HEK293 (cell line): ENCODE data around the gene MAB21L3.

Experiments used
- CTCF ChIA-PET: fragments of 350-600 bp; formaldehyde crosslinking; extraction: SDS; loops from one replicate; lab custom pipeline; 2021; ENCODE audit warnings: antibody characterized with exemption; lab: Yijun Ruan, JAX
- POLR2A ChIA-PET: fragments of 300-600 bp; formaldehyde crosslinking; extraction: SDS; loops from one replicate; lab custom pipeline; 2020; ENCODE audit warnings: antibody characterized with exemption, inconsistent platforms; lab: Yijun Ruan, JAX
- H3K27ac ChIP-seq: fragments of 200-500 bp; sonication (Bioruptor generic); 2 replicates; pipeline ENCODE4 v1.5.1; 2014; ENCODE audit warnings: low read depth, low read length, control low read depth, inconsistent platforms; ENCODE audit errors: extremely low read depth
- H3K36me3 ChIP-seq, 2 experiments: fragments of 200-500 bp in 1 of 2; sonication (Bioruptor generic) in 1 of 2; 1 replicate in 1 of 2; 2 replicates in 1 of 2; pipeline ENCODE4 v1.5.1; 2014 to 2017; ENCODE audit warnings: inconsistent platforms in 2 of 2, low read length in 2 of 2; ENCODE audit not compliant: control insufficient read depth in 2 of 2, insufficient read depth in 1 of 2
- H3K4me1 ChIP-seq: fragments of 200-500 bp; sonication (Bioruptor generic); 2 replicates; pipeline ENCODE4 v1.5.1; 2014; ENCODE audit warnings: mild to moderate bottlenecking, low read length, inconsistent platforms; ENCODE audit not compliant: control insufficient read depth, insufficient read depth
- H3K4me3 ChIP-seq: 2 replicates; pipeline ENCODE4 v1.5.1; 2011; ENCODE audit warnings: low read depth, mild to moderate bottlenecking, control low read depth, low read length, moderate library complexity
- H3K9me3 ChIP-seq: fragments of 200-500 bp; sonication (Bioruptor generic); 2 replicates; pipeline ENCODE4 v1.5.1; 2014; ENCODE audit warnings: low read depth, low read length, inconsistent platforms; ENCODE audit not compliant: control insufficient read depth, insufficient read depth
- FEZF1 ChIP-seq: fragments of 450-650 bp; formaldehyde crosslinking; IDR thresholded peaks from 2 replicates; pipeline ENCODE4 v1.5.1; 2016; ENCODE audit warnings: missing biosample characterization, missing genetic modification characterization
- KLF9 ChIP-seq: fragments of 450-650 bp; formaldehyde crosslinking; IDR thresholded peaks from 2 replicates; pipeline ENCODE4 v1.5.1; 2016; ENCODE audit warnings: missing biosample characterization, missing genetic modification characterization, low read depth
- SALL2 ChIP-seq: fragments of 450-650 bp; formaldehyde crosslinking; IDR thresholded peaks from 2 replicates; pipeline ENCODE4 v1.5.0; 2017; ENCODE audit warnings: missing biosample characterization, mild to moderate bottlenecking, missing genetic modification characterization, borderline replicate concordance
- SCRT1 ChIP-seq: fragments of 450-650 bp; formaldehyde crosslinking; IDR thresholded peaks from 2 replicates; pipeline ENCODE4 v1.5.1; 2016; ENCODE audit warnings: missing biosample characterization, missing genetic modification characterization, borderline replicate concordance
- TRIM28 ChIP-seq: IDR thresholded peaks from 2 replicates; pipeline ENCODE4 v1.6.1; 2011; ENCODE audit warnings: low read length, control low read depth, borderline replicate concordance
- WT1 ChIP-seq: fragments of 450-650 bp; formaldehyde crosslinking; IDR thresholded peaks from 2 replicates; pipeline ENCODE4 v1.5.1; 2016; ENCODE audit warnings: missing biosample characterization, missing genetic modification characterization
- ZBTB48 ChIP-seq: fragments of 450-650 bp; formaldehyde crosslinking; IDR thresholded peaks from 2 replicates; pipeline ENCODE4 v1.5.1; 2016; ENCODE audit warnings: missing biosample characterization, missing genetic modification characterization
- ZBTB7A ChIP-seq: fragments of 450-650 bp; formaldehyde crosslinking; IDR thresholded peaks from 2 replicates; pipeline ENCODE4 v1.5.1; 2016; ENCODE audit warnings: low read depth, missing biosample characterization, missing genetic modification characterization
- ZBTB8A ChIP-seq: fragments of 450-650 bp; formaldehyde crosslinking; IDR thresholded peaks from 2 replicates; pipeline ENCODE4 v1.5.1; 2016; ENCODE audit warnings: missing biosample characterization, missing genetic modification characterization
- ZFP37 ChIP-seq: fragments of 450-650 bp; formaldehyde crosslinking; IDR thresholded peaks from 2 replicates; pipeline ENCODE4 v1.5.1; 2016; ENCODE audit warnings: missing biosample characterization, missing genetic modification characterization
- ZFP41 ChIP-seq: fragments of 450-650 bp; formaldehyde crosslinking; IDR thresholded peaks from 2 replicates; pipeline ENCODE4 v1.5.1; 2016; ENCODE audit warnings: missing biosample characterization, missing genetic modification characterization, borderline replicate concordance
- ZIC2 ChIP-seq: fragments of 450-650 bp; formaldehyde crosslinking; IDR thresholded peaks from 2 replicates; pipeline ENCODE4 v1.5.1; 2016; ENCODE audit warnings: missing biosample characterization, missing genetic modification characterization
- ZNF133 ChIP-seq: fragments of 450-650 bp; formaldehyde crosslinking; IDR thresholded peaks from 2 replicates; pipeline ENCODE4 v1.5.1; 2016; ENCODE audit warnings: missing biosample characterization, missing genetic modification characterization
- ZNF341 ChIP-seq: fragments of 450-650 bp; formaldehyde crosslinking; IDR thresholded peaks from 2 replicates; pipeline ENCODE4; 2016; ENCODE audit warnings: low read depth, missing biosample characterization, missing genetic modification characterization
- ZNF37A ChIP-seq: fragments of 450-650 bp; IDR thresholded peaks from 2 replicates; pipeline ENCODE4 v1.5.1; 2018; ENCODE audit warnings: missing biosample characterization, missing genetic modification characterization
- ZNF391 ChIP-seq: fragments of 450-650 bp; formaldehyde crosslinking; IDR thresholded peaks from 2 replicates; pipeline ENCODE4 v1.5.1; 2016; ENCODE audit warnings: low read depth, missing biosample characterization, missing genetic modification characterization, borderline replicate concordance
- ZNF530 ChIP-seq: fragments of 450-650 bp; formaldehyde crosslinking; IDR thresholded peaks from 2 replicates; pipeline ENCODE4 v1.5.1; 2016; ENCODE audit warnings: low read depth, missing biosample characterization, missing genetic modification characterization
- ZNF585B ChIP-seq: fragments of 450-650 bp; formaldehyde crosslinking; IDR thresholded peaks from 2 replicates; pipeline ENCODE4 v1.5.1; 2016; ENCODE audit warnings: missing biosample characterization, missing genetic modification characterization
- ZNF660 ChIP-seq: fragments of 450-650 bp; IDR thresholded peaks from 2 replicates; pipeline ENCODE4 v1.5.1; 2018; ENCODE audit warnings: missing biosample characterization, mild to moderate bottlenecking, missing genetic modification characterization
- ZSCAN16 ChIP-seq: fragments of 450-650 bp; formaldehyde crosslinking; IDR thresholded peaks from 2 replicates; pipeline ENCODE4 v1.5.1; 2016; ENCODE audit warnings: missing biosample characterization, missing genetic modification characterization
- TF ChIP-seq, protein P1 (sequence below): fragments of 450-650 bp; formaldehyde crosslinking; conservative IDR thresholded peaks from 2 replicates; pipeline ENCODE4 v1.5.1; 2016; ENCODE audit warnings: low read depth, missing biosample characterization, missing genetic modification characterization
- TF ChIP-seq, protein P2 (sequence below): fragments of 450-650 bp; formaldehyde crosslinking; IDR thresholded peaks from 2 replicates; pipeline ENCODE4 v1.5.1; 2016; ENCODE audit warnings: missing biosample characterization, missing genetic modification characterization
- TF ChIP-seq, protein P3 (sequence below): fragments of 450-650 bp; formaldehyde crosslinking; IDR thresholded peaks from 2 replicates; pipeline ENCODE4 v1.5.1; 2016; ENCODE audit warnings: missing biosample characterization, missing genetic modification characterization
- TF ChIP-seq, protein P4 (sequence below): fragments of 450-650 bp; IDR thresholded peaks from 2 replicates; pipeline ENCODE4 v1.5.1; 2018; ENCODE audit warnings: missing biosample characterization, mild to moderate bottlenecking, missing genetic modification characterization
- TF ChIP-seq, protein P5 (sequence below): fragments of 450-650 bp; formaldehyde crosslinking; IDR thresholded peaks from 2 replicates; pipeline ENCODE4 v1.5.1; 2017; ENCODE audit warnings: missing biosample characterization, missing genetic modification characterization

MAB21L3 gene

DNA sequence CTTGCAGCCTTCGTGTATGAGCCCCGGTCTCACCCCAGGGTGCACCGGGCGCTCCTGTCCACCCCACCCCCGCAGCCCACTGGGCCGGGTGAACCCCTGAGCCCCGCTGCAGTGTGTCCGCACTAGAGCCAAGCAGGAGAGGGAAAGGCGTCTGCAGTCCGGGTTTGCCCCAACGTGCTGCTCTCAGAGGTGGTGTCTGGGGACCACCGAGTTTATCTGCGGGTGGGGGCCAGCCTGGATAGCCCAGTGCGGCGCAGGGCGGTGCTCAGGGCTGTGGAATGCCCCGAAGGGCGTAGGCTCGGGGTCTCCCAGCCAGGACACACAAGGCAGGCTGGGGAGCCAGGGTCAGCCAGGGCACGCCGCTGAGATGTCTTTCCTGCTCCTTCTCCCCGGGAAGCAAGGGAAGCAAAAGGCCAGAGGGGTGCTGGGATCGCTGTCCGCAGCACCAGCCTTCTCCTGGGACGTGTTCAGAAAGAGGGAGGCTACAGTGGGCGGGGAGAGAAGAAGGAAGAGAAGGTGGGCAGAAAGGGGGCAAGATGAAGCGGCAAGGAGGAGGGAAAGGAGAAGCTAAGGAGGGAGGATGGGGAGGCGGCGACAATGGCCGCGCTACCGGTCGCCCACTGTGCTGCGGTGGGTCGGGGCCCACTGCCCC, 56.6 kb downstream of the MAB21L3 start (continued):
- peak; percentile 43; the same call in 1 of the 2 replicates for TF ChIP-seq ZIC2
- TF ChIP-seq FEZF1 (tag by site-specific recombination) = no peak
- no peak for TF ChIP-seq KLF9 (tag by site-specific recombination)
- no peak for TF ChIP-seq ZBTB7A
- TF ChIP-seq, protein P1, sequence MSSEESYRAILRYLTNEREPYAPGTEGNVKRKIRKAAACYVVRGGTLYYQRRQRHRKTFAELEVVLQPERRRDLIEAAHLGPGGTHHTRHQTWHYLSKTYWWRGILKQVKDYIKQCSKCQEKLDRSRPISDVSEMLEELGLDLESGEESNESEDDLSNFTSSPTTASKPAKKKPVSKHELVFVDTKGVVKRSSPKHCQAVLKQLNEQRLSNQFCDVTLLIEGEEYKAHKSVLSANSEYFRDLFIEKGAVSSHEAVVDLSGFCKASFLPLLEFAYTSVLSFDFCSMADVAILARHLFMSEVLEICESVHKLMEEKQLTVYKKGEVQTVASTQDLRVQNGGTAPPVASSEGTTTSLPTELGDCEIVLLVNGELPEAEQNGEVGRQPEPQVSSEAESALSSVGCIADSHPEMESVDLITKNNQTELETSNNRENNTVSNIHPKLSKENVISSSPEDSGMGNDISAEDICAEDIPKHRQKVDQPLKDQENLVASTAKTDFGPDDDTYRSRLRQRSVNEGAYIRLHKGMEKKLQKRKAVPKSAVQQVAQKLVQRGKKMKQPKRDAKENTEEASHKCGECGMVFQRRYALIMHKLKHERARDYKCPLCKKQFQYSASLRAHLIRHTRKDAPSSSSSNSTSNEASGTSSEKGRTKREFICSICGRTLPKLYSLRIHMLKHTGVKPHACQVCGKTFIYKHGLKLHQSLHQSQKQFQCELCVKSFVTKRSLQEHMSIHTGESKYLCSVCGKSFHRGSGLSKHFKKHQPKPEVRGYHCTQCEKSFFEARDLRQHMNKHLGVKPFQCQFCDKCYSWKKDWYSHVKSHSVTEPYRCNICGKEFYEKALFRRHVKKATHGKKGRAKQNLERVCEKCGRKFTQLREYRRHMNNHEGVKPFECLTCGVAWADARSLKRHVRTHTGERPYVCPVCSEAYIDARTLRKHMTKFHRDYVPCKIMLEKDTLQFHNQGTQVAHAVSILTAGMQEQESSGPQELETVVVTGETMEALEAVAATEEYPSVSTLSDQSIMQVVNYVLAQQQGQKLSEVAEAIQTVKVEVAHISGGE (tag by site-specific recombination) = no peak
- no peak for TF ChIP-seq ZBTB48
- TF ChIP-seq SCRT1 (tag by site-specific recombination) = no peak
- TF ChIP-seq ZFP41 (tag by site-specific recombination) = no peak
- TF ChIP-seq, protein P2, sequence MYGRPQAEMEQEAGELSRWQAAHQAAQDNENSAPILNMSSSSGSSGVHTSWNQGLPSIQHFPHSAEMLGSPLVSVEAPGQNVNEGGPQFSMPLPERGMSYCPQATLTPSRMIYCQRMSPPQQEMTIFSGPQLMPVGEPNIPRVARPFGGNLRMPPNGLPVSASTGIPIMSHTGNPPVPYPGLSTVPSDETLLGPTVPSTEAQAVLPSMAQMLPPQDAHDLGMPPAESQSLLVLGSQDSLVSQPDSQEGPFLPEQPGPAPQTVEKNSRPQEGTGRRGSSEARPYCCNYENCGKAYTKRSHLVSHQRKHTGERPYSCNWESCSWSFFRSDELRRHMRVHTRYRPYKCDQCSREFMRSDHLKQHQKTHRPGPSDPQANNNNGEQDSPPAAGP (tag by site-specific recombination) = no peak
- no peak for TF ChIP-seq TRIM28
- TF ChIP-seq, protein P3, sequence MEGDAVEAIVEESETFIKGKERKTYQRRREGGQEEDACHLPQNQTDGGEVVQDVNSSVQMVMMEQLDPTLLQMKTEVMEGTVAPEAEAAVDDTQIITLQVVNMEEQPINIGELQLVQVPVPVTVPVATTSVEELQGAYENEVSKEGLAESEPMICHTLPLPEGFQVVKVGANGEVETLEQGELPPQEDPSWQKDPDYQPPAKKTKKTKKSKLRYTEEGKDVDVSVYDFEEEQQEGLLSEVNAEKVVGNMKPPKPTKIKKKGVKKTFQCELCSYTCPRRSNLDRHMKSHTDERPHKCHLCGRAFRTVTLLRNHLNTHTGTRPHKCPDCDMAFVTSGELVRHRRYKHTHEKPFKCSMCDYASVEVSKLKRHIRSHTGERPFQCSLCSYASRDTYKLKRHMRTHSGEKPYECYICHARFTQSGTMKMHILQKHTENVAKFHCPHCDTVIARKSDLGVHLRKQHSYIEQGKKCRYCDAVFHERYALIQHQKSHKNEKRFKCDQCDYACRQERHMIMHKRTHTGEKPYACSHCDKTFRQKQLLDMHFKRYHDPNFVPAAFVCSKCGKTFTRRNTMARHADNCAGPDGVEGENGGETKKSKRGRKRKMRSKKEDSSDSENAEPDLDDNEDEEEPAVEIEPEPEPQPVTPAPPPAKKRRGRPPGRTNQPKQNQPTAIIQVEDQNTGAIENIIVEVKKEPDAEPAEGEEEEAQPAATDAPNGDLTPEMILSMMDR (tag by site-specific recombination) = no peak
- no peak for TF ChIP-seq SALL2 (tag by site-specific recombination)
- TF ChIP-seq, protein P4, sequence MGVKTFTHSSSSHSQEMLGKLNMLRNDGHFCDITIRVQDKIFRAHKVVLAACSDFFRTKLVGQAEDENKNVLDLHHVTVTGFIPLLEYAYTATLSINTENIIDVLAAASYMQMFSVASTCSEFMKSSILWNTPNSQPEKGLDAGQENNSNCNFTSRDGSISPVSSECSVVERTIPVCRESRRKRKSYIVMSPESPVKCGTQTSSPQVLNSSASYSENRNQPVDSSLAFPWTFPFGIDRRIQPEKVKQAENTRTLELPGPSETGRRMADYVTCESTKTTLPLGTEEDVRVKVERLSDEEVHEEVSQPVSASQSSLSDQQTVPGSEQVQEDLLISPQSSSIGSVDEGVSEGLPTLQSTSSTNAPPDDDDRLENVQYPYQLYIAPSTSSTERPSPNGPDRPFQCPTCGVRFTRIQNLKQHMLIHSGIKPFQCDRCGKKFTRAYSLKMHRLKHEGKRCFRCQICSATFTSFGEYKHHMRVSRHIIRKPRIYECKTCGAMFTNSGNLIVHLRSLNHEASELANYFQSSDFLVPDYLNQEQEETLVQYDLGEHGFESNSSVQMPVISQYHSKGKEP (tag by site-specific recombination) = no peak
- no peak for TF ChIP-seq ZNF391 (tag by site-specific recombination)
- no peak for TF ChIP-seq ZSCAN16
- no peak for TF ChIP-seq ZNF37A (tag by site-specific recombination)
- TF ChIP-seq ZNF341 = peak; percentile 35; the same call in 1 of the 2 replicates

DNA sequence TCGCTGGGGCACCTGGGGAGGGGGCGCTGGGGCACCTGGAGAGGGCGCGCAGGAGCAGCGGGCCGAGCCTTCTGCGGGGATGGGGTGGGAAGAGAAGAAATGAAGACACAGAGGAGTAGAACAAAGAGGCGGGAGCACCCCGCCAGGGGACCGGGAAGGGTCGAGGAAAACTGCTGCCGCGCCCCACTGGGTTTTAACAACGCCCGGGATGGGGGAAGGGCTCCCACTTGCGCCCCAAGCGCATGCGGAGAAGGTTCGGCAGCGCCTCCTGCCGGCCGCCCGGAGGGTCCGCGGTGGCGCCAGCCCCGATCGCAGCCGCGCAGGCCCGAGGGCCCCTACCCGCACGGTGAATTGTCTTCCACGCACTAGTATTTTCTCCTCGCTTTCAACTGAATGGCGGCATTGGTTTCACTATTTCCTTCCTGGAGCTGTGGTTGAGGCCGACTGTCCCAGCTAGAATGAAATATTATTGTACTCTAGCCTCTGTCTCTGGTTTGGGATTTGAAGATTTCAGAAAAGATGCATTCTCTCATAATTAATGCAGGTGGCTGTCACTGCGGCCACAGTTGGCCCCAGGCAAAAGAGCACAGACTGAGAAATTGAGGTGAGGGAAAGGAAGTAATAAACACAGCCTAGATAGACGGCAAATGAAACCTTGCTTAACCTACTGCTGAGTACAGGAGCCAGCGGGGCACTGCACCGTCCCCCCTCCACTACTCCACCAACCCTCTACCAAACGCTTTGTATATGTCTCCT, 57.3 kb downstream of the MAB21L3 start:
- CTCF ChIA-PET = interaction anchor here (0.6 to 3.6 kb wide), 14 partner anchors 9 to 894 kb away, joined by 3 to 15 read pairs (median 4); no protein-coding TSS in a partner anchor
- H3K9me3 ChIP-seq = no peaks in the 10 kb centered on the region
- H3K36me3 ChIP-seq = no peaks in the 10 kb centered on the region
- no peak overlapping the region; the same call in 1 of the 2 replicates for H3K27ac ChIP-seq
- no peaks in the 10 kb centered on the region for H3K4me1 ChIP-seq
- POLR2A ChIA-PET = no interaction called here
- peak overlapping the region; percentile 27 for H3K4me3 ChIP-seq
- TF ChIP-seq ZNF133 = no peak
- TF ChIP-seq ZFP37 (tag by site-specific recombination) = no peak
- 0 out of 2 replicates have a peak, but pooled peaks have one; percentile 60 for TF ChIP-seq ZNF660 (tag by site-specific recombination)
- TF ChIP-seq WT1 (tag by site-specific recombination) = no peak
- TF ChIP-seq ZNF530 = no peak
- TF ChIP-seq ZNF585B (tag by site-specific recombination) = no peak
- 0 out of 2 replicates have a peak, but pooled peaks have one; percentile 38 for TF ChIP-seq ZBTB8A (tag by site-specific recombination)
- TF ChIP-seq, protein P3 (tag by site-specific recombination) = peak; percentile 31; the same call in 1 of the 2 replicates
- TF ChIP-seq, protein P5, sequence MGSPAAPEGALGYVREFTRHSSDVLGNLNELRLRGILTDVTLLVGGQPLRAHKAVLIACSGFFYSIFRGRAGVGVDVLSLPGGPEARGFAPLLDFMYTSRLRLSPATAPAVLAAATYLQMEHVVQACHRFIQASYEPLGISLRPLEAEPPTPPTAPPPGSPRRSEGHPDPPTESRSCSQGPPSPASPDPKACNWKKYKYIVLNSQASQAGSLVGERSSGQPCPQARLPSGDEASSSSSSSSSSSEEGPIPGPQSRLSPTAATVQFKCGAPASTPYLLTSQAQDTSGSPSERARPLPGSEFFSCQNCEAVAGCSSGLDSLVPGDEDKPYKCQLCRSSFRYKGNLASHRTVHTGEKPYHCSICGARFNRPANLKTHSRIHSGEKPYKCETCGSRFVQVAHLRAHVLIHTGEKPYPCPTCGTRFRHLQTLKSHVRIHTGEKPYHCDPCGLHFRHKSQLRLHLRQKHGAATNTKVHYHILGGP (tag by site-specific recombination) = no peak
